Uterus (tissue), 2 donors: ENCODE measurements around the gene TNNI3K.

ENCODE experiments used
- POLR2A ChIP-seq, 2 donors: fragments of 450-650 bp; IDR thresholded peaks; one replicate each; pipeline ENCODE4 v1.6.1; 2016; ENCODE audit warnings: antibody characterized with exemption in 2 of 2, mild to moderate bottlenecking in 1 of 2, moderate library complexity in 1 of 2
- TF ChIP-seq, protein P1 (sequence below), 4 experiments: fragments of 200-600 bp in 2 of 4; fragments of 450-650 bp in 2 of 4; sonication (generic) in 2 of 4; IDR thresholded peaks; one replicate each; pipeline ENCODE4 v1.5.1; 2016 to 2019; ENCODE audit warnings: antibody characterized with exemption in 4 of 4, mild to moderate bottlenecking in 2 of 4, moderate library complexity in 1 of 4

DNA sequence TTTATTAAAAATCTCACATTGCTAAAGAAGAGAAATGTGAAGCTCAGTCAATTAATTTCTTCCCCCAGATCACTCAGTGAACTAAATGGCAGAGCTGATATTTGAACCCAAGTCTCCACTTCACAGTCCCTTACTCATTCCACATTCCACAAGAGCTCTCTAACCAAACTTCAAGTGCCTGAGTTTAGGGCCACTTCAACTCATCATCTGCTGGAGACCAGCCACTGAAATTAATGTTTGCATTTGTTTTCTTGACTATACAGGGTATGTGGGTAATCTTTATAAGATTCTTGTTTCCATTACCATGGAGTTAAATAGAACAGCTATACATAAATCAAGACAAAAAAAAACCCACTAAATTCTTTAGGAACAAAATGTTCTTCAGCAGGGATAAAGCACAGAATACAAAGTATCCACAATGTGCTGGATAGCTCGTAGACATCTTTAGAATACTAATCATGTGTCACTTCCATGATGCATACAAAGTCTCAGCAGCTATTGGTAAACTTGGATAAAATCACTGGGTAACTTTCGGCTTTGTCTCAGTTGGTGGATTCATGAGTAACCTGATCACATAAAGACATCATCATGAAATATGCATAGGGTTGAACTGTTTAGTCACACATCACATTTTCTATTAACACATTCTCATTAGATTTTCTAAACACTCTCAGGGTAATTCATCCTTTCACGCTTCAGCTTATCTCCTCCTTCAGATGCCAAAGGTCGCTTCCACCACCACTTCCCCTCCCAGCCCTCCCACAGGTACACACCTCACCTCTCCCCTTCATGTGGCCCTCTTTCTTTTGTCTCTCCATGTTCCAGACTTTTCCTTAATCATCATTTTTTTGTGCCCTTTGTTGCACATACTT is 187.5 kb downstream of the TNNI3K start:
- no peak for TF ChIP-seq POLR2A (IDR thresholded peaks at IDR 0.05)
- TF ChIP-seq, protein P1, sequence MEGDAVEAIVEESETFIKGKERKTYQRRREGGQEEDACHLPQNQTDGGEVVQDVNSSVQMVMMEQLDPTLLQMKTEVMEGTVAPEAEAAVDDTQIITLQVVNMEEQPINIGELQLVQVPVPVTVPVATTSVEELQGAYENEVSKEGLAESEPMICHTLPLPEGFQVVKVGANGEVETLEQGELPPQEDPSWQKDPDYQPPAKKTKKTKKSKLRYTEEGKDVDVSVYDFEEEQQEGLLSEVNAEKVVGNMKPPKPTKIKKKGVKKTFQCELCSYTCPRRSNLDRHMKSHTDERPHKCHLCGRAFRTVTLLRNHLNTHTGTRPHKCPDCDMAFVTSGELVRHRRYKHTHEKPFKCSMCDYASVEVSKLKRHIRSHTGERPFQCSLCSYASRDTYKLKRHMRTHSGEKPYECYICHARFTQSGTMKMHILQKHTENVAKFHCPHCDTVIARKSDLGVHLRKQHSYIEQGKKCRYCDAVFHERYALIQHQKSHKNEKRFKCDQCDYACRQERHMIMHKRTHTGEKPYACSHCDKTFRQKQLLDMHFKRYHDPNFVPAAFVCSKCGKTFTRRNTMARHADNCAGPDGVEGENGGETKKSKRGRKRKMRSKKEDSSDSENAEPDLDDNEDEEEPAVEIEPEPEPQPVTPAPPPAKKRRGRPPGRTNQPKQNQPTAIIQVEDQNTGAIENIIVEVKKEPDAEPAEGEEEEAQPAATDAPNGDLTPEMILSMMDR (IDR thresholded peaks at IDR 0.05): no peak
